ENCODE data around the gene ABI3. TPM values are rescaled to one million over a fixed set of nuclear protein-coding genes. Genes with fewer than 3 reads are reported as not detected.
A peak's percentile ranks its signal among the peaks of the same experiment; 100 is the strongest.
"Not testable (repeated sequence)": the region's sequence is repeated elsewhere in the genome, so short reads cannot be mapped to it uniquely, and the experiment has no call there.

Gene ABI3
- total and polyA plus RNA-seq, 2 donors (not counting 1 experiment from before 2014, with no cell fraction given), result 15.6 to 23.3 TPM

GRCh38 chr17:49260817-49261291 is 50.3 kb downstream of the ABI3 start:
- Histone ChIP-seq H3K9ac (ENCODE audit: low read length) (peak overlapping the region; percentile 78), H3K4me2 (replicated peaks; ENCODE audit: low read depth, low read length, poor library complexity, severe bottlenecking) (peak overlapping the region; percentile 89), H3K27ac (ENCODE audit: low read length in 2 of 2) (peak overlapping the region in 1 of 2 donors; percentile 12), H3K27me3 (replicated peaks in 1 of 4; ENCODE audit: control extremely low read depth in 1 of 4, control insufficient read depth in 3 of 4, insufficient read depth in 4 of 4, low read length in 3 of 4) (peaks cover 0 to 26% (median 4%) of the 10 kb centered on the region in 4 experiments), H4K20me1 (ENCODE audit: control insufficient read depth, insufficient read depth, low read length, poor library complexity, severe bottlenecking) (no peaks in the 10 kb centered on the region), H3K36me3 (replicated peaks in 1 of 2; ENCODE audit: control extremely low read depth in 1 of 2, control insufficient read depth in 1 of 2, extremely low read depth in 1 of 2, insufficient read depth in 2 of 2, low read length in 1 of 2) (no peaks in the 10 kb centered on the region), H3K4me3 (ENCODE audit: control extremely low read depth in 1 of 5, extremely low read depth in 1 of 5, insufficient read depth in 1 of 5, low read depth in 2 of 5, low read length in 4 of 5) (peak overlapping the region; percentile 25 to 68 (median 52)), H3K4me1 (ENCODE audit: control insufficient read depth in 2 of 2, insufficient read depth in 2 of 2, low read length in 2 of 2) (peaks cover 13 to 14% of the 10 kb centered on the region in 2 donors), H2AFZ (ENCODE audit: insufficient read depth, low read depth, low read length, poor library complexity, severe bottlenecking) (peak overlapping the region; percentile 85), H3K79me2 (ENCODE audit: control insufficient read depth, insufficient read depth, low read length) (no peaks in the 10 kb centered on the region), H3K9me3 (ENCODE audit: control extremely low read depth in 1 of 3, control insufficient read depth in 2 of 3, insufficient read depth in 1 of 3, low read length in 2 of 3) (no peaks in the 10 kb centered on the region)
- ATAC-seq (ENCODE audit: low read depth) (no peak), DNase-seq (no peak)
- ChIA-PET CTCF (interaction anchor here (0.9 to 1.5 kb wide), 3 partner anchors 32 to 80 kb away, joined by 3 to 7 read pairs (median 3); no protein-coding TSS in a partner anchor), POLR2A (no interaction called here)
- 86% methylated on average over 5 of the region's 11 CpGs for WGBS (ENCODE audit: insufficient coverage)
- Mint-ChIP-seq H3K27ac (no peak overlapping the region), H3K4me1 (peaks cover 12% of the 10 kb centered on the region), H3K27me3 (peaks cover 22% of the 10 kb centered on the region), H3K4me3 (peak overlapping the region; percentile 83), H3K9me3 (ENCODE audit: insufficient read depth) (no peaks in the 10 kb centered on the region)
- intact Hi-C loops (cut with micrococcal nuclease), result loop anchor here (5.0 kb wide), 1 partner anchor 34 kb away; no protein-coding TSS in a partner anchor
- TF ChIP-seq CTCF (IDR thresholded peaks at IDR 0.05), result no peak
- no peak for TF ChIP-seq EZH2 (IDR thresholded peaks at IDR 0.05; ENCODE audit: borderline replicate concordance, insufficient read depth, low read depth, low read length, poor library complexity, severe bottlenecking)

- intact Hi-C loops (cut with micrococcal nuclease), result loop anchor here (5.0 kb wide), 1 partner anchor 34 kb away; no protein-coding TSS in a partner anchor
- CTCF ChIA-PET, result not testable (repeated sequence)
- peaks cover 22% of the 10 kb centered on the region for H3K27me3 Mint-ChIP-seq
These were observed 51.0 kb downstream of the ABI3 start for GRCh38 chr17:49261540-49261939.

More at GRCh38 chr17:49261540-49261939, 51.0 kb downstream of the ABI3 start:
- H3K9me3 ChIP-seq (ENCODE audit: control extremely low read depth in 1 of 3, control insufficient read depth in 2 of 3, insufficient read depth in 1 of 3, low read length in 2 of 3); H3K79me2 ChIP-seq (ENCODE audit: control insufficient read depth, insufficient read depth, low read length); H3K9ac ChIP-seq (ENCODE audit: low read length); H3K4me2 ChIP-seq (replicated peaks; ENCODE audit: low read depth, low read length, poor library complexity, severe bottlenecking); H4K20me1 ChIP-seq (ENCODE audit: control insufficient read depth, insufficient read depth, low read length, poor library complexity, severe bottlenecking); H3K4me3 ChIP-seq (ENCODE audit: control extremely low read depth in 1 of 5, extremely low read depth in 1 of 5, insufficient read depth in 1 of 5, low read depth in 2 of 5, low read length in 4 of 5); H3K9me3 Mint-ChIP-seq (ENCODE audit: insufficient read depth); H2AFZ ChIP-seq (ENCODE audit: insufficient read depth, low read depth, low read length, poor library complexity, severe bottlenecking); POLR2A ChIA-PET; H3K27ac Mint-ChIP-seq; ATAC-seq (ENCODE audit: low read depth); H3K4me3 Mint-ChIP-seq; H3K36me3 ChIP-seq (replicated peaks in 1 of 2; ENCODE audit: control extremely low read depth in 1 of 2, control insufficient read depth in 1 of 2, extremely low read depth in 1 of 2, insufficient read depth in 2 of 2, low read length in 1 of 2); H3K27ac ChIP-seq (ENCODE audit: low read length in 2 of 2); DNase-seq: not testable (repeated sequence)
- WGBS (ENCODE audit: insufficient coverage), result 95% methylated on average over 4 of the region's 9 CpGs
- Histone ChIP-seq H3K27me3 (replicated peaks in 1 of 4; ENCODE audit: control extremely low read depth in 1 of 4, control insufficient read depth in 3 of 4, insufficient read depth in 4 of 4, low read length in 3 of 4) (peaks cover 0 to 26% (median 4%) of the 10 kb centered on the region in 4 experiments), H3K4me1 (ENCODE audit: control insufficient read depth in 2 of 2, insufficient read depth in 2 of 2, low read length in 2 of 2) (peaks cover 13 to 14% of the 10 kb centered on the region in 2 donors)
- peaks cover 12% of the 10 kb centered on the region for H3K4me1 Mint-ChIP-seq
